ENCODE data around the gene IPP. TPM values are rescaled to one million over a fixed set of nuclear protein-coding genes. Genes with fewer than 3 reads are reported as not detected.

Gene IPP
- polyA plus RNA-seq, 4 donors: 4.2 to 21.1 (median 7.5) TPM

GRCh38 chr1:45775794-45776193 is 25.3 kb upstream of the IPP start:
- Histone ChIP-seq H3K27me3 (ENCODE audit: control insufficient read depth in 3 of 3, insufficient read depth in 3 of 3, low read length in 3 of 3) (no peaks in the 10 kb centered on the region), H3K36me3 (ENCODE audit: control insufficient read depth in 3 of 3, insufficient read depth in 2 of 3, low read depth in 1 of 3, low read length in 3 of 3) (no peaks in the 10 kb centered on the region), H3K4me1 (ENCODE audit: control insufficient read depth in 3 of 3, insufficient read depth in 2 of 3, low read depth in 1 of 3, low read length in 2 of 3) (no peaks in the 10 kb centered on the region), H3K27ac (ENCODE audit: low read depth in 1 of 3, low read length in 2 of 3) (no peak overlapping the region), H3K4me3 (ENCODE audit: low read depth in 1 of 3, low read length in 3 of 3) (no peak overlapping the region), H3K9me3 (ENCODE audit: control insufficient read depth in 2 of 2, insufficient read depth in 1 of 2, low read depth in 1 of 2, low read length in 1 of 2) (no peaks in the 10 kb centered on the region)
- 71 to 79% (median 79%) methylated on average over 3 of the region's 3 CpGs for WGBS, 3 donors
- no peak for DNase-seq
- no peak for FAIRE-seq

- Histone ChIP-seq H3K9me3 (ENCODE audit: control insufficient read depth in 2 of 2, insufficient read depth in 1 of 2, low read depth in 1 of 2, low read length in 1 of 2) (no peaks in the 10 kb centered on the region), H3K27ac (ENCODE audit: low read depth in 1 of 3, low read length in 2 of 3) (no peak overlapping the region), H3K36me3 (ENCODE audit: control insufficient read depth in 3 of 3, insufficient read depth in 2 of 3, low read depth in 1 of 3, low read length in 3 of 3) (no peaks in the 10 kb centered on the region), H3K4me3 (ENCODE audit: low read depth in 1 of 3, low read length in 3 of 3) (no peak overlapping the region), H3K27me3 (ENCODE audit: control insufficient read depth in 3 of 3, insufficient read depth in 3 of 3, low read length in 3 of 3) (no peaks in the 10 kb centered on the region), H3K4me1 (ENCODE audit: control insufficient read depth in 3 of 3, insufficient read depth in 2 of 3, low read depth in 1 of 3, low read length in 2 of 3) (no peaks in the 10 kb centered on the region)
- no peak for FAIRE-seq
- DNase-seq: no peak
- 79 to 87% (median 82%) methylated on average over 3 of the region's 3 CpGs for WGBS, 3 donors
Measured at GRCh38 chr1:45772971-45773370, 22.5 kb upstream of the IPP start.

DNA sequence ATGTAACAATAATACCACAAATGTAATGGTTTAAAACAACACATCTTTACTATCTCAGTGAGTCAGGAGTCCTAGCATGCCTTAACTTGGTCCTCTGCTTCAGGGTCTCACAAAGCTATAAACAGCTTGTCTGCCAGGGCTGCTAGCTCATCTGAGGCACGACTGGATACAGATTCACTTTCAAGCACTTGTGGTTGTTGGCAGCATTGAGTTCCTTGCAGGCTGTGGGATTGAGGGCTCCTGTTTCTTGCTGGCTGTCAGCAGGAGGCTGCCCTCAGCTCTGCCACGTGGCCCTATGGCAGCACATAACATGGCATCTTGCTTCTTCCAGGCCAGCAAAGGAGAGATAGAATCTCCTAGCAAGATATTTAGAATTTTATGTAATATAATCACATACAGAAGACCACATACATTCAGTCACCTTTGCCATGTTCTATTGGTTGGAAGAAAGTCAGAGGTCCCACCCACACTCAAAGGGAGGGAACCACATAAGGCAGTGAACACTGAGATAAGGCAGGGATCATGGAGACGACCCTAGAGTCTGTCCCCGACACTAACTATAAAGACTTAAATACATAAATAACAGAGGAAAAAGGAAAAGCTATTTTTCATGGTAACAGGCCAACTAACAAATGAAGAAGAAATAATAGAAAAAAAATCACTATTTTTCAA is 18.9 kb upstream of the IPP start:
- H3K4me1 ChIP-seq (ENCODE audit: control insufficient read depth in 3 of 3, insufficient read depth in 2 of 3, low read depth in 1 of 3, low read length in 2 of 3): no peaks in the 10 kb centered on the region
- H3K27me3 ChIP-seq (ENCODE audit: control insufficient read depth in 3 of 3, insufficient read depth in 3 of 3, low read length in 3 of 3): no peaks in the 10 kb centered on the region
- 60 to 62% (median 61%) methylated on average over 4 of the region's 4 CpGs for WGBS, 3 donors
- no peak overlapping the region for H3K4me3 ChIP-seq (ENCODE audit: low read depth in 1 of 3, low read length in 3 of 3)
- DNase-seq: no peak
- H3K36me3 ChIP-seq (ENCODE audit: control insufficient read depth in 3 of 3, insufficient read depth in 2 of 3, low read depth in 1 of 3, low read length in 3 of 3): no peaks in the 10 kb centered on the region
- FAIRE-seq: no peak
- H3K27ac ChIP-seq (ENCODE audit: low read depth in 1 of 3, low read length in 2 of 3): no peak overlapping the region
- H3K9me3 ChIP-seq (ENCODE audit: control insufficient read depth in 2 of 2, insufficient read depth in 1 of 2, low read depth in 1 of 2, low read length in 1 of 2): no peaks in the 10 kb centered on the region

DNA sequence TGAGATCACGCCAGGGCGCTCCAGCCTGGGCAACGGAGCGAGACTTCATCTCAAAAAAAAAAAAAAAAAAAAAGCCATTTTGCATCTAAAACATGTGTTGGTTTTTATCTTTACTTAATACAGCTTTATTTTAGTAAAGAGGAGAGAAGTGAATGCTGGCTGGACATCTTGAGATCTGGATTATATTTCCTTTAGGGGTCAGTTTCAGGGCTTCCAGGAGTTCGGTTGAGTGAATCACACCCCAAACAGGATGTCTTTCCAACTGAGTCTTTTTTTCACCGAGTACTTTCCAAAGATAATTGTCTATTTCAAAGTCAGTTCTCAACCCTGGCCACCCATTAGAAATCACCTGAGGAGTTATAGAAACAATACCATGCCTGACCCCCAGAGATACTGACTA is 16.6 kb upstream of the IPP start:
- no peak for DNase-seq
- 75 to 86% (median 81%) methylated on average over 6 of the region's 6 CpGs for WGBS, 3 donors
- Histone ChIP-seq H3K27ac (ENCODE audit: low read depth in 1 of 3, low read length in 2 of 3) (no peak overlapping the region), H3K27me3 (ENCODE audit: control insufficient read depth in 3 of 3, insufficient read depth in 3 of 3, low read length in 3 of 3) (no peaks in the 10 kb centered on the region), H3K36me3 (ENCODE audit: control insufficient read depth in 3 of 3, insufficient read depth in 2 of 3, low read depth in 1 of 3, low read length in 3 of 3) (no peaks in the 10 kb centered on the region), H3K4me3 (ENCODE audit: low read depth in 1 of 3, low read length in 3 of 3) (no peak overlapping the region), H3K9me3 (ENCODE audit: control insufficient read depth in 2 of 2, insufficient read depth in 1 of 2, low read depth in 1 of 2, low read length in 1 of 2) (peaks cover 0 to 5% of the 10 kb centered on the region in 2 donors), H3K4me1 (ENCODE audit: control insufficient read depth in 3 of 3, insufficient read depth in 2 of 3, low read depth in 1 of 3, low read length in 2 of 3) (no peaks in the 10 kb centered on the region)
- no peak for FAIRE-seq

DNA sequence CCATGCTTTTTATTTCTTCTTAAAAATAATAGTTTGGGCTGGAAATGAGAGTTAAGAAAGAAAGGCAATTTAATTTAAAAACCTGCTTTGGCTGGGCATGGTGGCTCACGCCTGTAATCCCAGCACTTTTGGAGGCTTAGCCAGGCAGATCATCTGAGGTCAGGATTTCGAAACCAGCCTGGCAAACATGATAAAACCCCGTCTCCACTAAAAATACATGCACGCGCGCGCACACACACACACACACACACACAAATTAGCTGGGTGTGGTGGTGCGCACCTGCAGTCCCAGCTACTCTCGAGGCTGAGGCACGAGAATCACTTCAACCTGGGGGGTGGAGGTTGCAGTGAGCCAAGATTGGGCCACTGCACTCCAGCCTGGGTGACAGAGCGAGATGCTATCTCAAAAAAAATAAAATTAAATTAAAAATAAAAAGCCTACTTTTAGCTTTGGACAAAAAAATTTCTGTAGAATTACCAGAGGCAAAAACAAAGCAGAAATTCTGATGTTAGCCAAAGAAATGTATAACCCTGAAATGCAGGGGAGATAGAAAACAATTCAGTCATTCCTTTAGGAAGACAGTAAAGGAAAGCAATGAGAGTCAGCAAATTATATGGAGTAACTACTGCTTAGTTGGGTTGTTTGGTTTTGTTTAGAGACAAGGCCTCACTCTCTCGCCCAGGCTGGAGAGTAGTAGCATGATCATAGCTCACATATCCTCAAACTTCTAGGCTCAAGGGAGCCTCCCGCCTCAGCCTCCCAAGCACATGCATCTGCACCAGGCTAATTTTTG is 15.7 kb upstream of the IPP start:
- no peak for DNase-seq
- H3K27me3 ChIP-seq (ENCODE audit: control insufficient read depth in 3 of 3, insufficient read depth in 3 of 3, low read length in 3 of 3): no peaks in the 10 kb centered on the region
- 77 to 85% (median 84%) methylated on average over 13 of the region's 13 CpGs for WGBS, 3 donors
- no peak overlapping the region for H3K4me3 ChIP-seq (ENCODE audit: low read depth in 1 of 3, low read length in 3 of 3)
- H3K27ac ChIP-seq (ENCODE audit: low read depth in 1 of 3, low read length in 2 of 3): no peak overlapping the region
- H3K9me3 ChIP-seq (ENCODE audit: control insufficient read depth in 2 of 2, insufficient read depth in 1 of 2, low read depth in 1 of 2, low read length in 1 of 2): peaks cover 0 to 5% of the 10 kb centered on the region in 2 donors
- no peak for FAIRE-seq
- H3K36me3 ChIP-seq (ENCODE audit: control insufficient read depth in 3 of 3, insufficient read depth in 2 of 3, low read depth in 1 of 3, low read length in 3 of 3): no peaks in the 10 kb centered on the region
- H3K4me1 ChIP-seq (ENCODE audit: control insufficient read depth in 3 of 3, insufficient read depth in 2 of 3, low read depth in 1 of 3, low read length in 2 of 3): no peaks in the 10 kb centered on the region

DNA sequence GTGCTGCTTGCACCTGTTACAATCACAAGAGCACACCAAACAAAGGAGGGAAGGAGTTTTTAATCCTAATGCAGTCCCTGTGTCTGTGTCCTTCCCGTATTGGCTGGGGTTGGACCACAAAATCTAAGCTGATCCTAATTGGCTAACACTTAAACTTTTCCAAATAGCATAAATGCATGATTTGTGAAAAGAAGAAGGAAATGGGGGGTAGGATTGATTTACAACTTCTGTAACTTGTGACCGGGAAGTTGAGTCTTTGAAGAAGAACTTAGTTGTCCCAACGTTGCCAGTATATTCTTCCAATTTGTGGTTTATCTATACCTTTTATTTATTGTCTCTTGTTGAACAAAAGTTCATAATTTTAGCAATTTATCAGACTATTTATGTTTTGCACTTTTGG is 11.8 kb upstream of the IPP start:
- Histone ChIP-seq H3K27me3 (ENCODE audit: control insufficient read depth in 3 of 3, insufficient read depth in 3 of 3, low read length in 3 of 3) (no peaks in the 10 kb centered on the region), H3K36me3 (ENCODE audit: control insufficient read depth in 3 of 3, insufficient read depth in 2 of 3, low read depth in 1 of 3, low read length in 3 of 3) (no peaks in the 10 kb centered on the region), H3K27ac (ENCODE audit: low read depth in 1 of 3, low read length in 2 of 3) (no peak overlapping the region), H3K4me1 (ENCODE audit: control insufficient read depth in 3 of 3, insufficient read depth in 2 of 3, low read depth in 1 of 3, low read length in 2 of 3) (no peaks in the 10 kb centered on the region), H3K9me3 (ENCODE audit: control insufficient read depth in 2 of 2, insufficient read depth in 1 of 2, low read depth in 1 of 2, low read length in 1 of 2) (peaks cover 0 to 5% of the 10 kb centered on the region in 2 donors), H3K4me3 (ENCODE audit: low read depth in 1 of 3, low read length in 3 of 3) (no peak overlapping the region)
- DNase-seq (no peak), FAIRE-seq (no peak)
- 54 to 71% (median 62%) methylated on average over 3 of the region's 3 CpGs for WGBS, 3 donors

- H3K27me3 ChIP-seq (ENCODE audit: control insufficient read depth in 3 of 3, insufficient read depth in 3 of 3, low read length in 3 of 3): no peaks in the 10 kb centered on the region
- DNase-seq (no peak), FAIRE-seq (no peak)
- 78 to 92% (median 84%) methylated on average over 5 of the region's 5 CpGs for WGBS, 3 donors
- H3K4me1 ChIP-seq (ENCODE audit: control insufficient read depth in 3 of 3, insufficient read depth in 2 of 3, low read depth in 1 of 3, low read length in 2 of 3): peaks cover 0 to 4% (median 0%) of the 10 kb centered on the region in 3 donors
- no peaks in the 10 kb centered on the region for H3K36me3 ChIP-seq (ENCODE audit: control insufficient read depth in 3 of 3, insufficient read depth in 2 of 3, low read depth in 1 of 3, low read length in 3 of 3)
- peaks cover 0 to 25% of the 10 kb centered on the region in 2 donors for H3K9me3 ChIP-seq (ENCODE audit: control insufficient read depth in 2 of 2, insufficient read depth in 1 of 2, low read depth in 1 of 2, low read length in 1 of 2)
- H3K27ac ChIP-seq (ENCODE audit: low read depth in 1 of 3, low read length in 2 of 3): no peak overlapping the region
- no peak overlapping the region for H3K4me3 ChIP-seq (ENCODE audit: low read depth in 1 of 3, low read length in 3 of 3)
Measured at GRCh38 chr1:45755697-45756096, 5.2 kb upstream of the IPP start.

DNA sequence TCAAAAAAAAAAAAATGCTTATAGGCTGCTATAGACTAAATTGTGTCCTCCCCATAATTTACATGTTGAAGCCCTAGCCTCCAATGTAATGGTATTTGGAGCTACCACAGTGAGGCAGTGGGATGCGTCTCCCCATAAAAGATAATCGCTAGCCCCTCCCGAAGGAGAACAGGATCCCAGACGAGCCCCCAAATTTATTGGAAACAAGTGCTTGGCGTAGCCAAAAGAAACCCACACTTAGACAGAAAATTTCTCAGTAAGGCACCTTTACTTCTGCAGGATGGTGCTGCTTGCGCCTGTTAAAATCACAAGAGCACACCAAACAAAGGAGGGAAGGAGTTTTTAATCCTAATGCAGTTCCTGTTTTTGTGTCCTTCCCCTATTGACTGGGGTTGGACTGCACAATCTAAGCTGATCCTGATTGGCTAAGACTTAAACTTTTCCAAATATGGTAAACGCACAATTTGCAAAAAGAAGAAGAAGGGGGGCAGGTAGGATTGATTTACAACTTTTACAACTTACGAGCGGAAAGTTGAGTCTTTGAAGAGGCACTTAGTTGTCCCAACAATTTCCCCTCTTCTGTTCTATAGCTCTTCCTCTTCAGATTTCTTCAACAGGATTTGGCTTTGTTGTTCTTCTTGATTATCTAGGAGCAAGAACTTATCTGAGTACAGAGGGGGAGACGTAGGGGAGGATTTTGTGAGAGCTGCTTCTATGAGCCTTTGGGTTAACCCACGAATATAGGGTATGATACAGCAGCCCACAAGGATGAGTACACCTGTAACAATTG is 3.0 kb upstream of the IPP start:
- WGBS, 3 donors: 90 to 96% (median 94%) methylated on average over 11 of the region's 11 CpGs

More for the DNA sequence above, 3.0 kb upstream of the IPP start:
- no peak overlapping the region for H3K27ac ChIP-seq (ENCODE audit: low read depth in 1 of 3, low read length in 2 of 3)
- DNase-seq: no peak
- no peak for FAIRE-seq
- no peak overlapping the region for H3K4me3 ChIP-seq (ENCODE audit: low read depth in 1 of 3, low read length in 3 of 3)
- H3K9me3 ChIP-seq (ENCODE audit: control insufficient read depth in 2 of 2, insufficient read depth in 1 of 2, low read depth in 1 of 2, low read length in 1 of 2): peaks cover 0 to 25% of the 10 kb centered on the region in 2 donors
- H3K27me3 ChIP-seq (ENCODE audit: control insufficient read depth in 3 of 3, insufficient read depth in 3 of 3, low read length in 3 of 3): no peaks in the 10 kb centered on the region
- peaks cover 0 to 3% (median 0%) of the 10 kb centered on the region in 3 donors for H3K36me3 ChIP-seq (ENCODE audit: control insufficient read depth in 3 of 3, insufficient read depth in 2 of 3, low read depth in 1 of 3, low read length in 3 of 3)
- H3K4me1 ChIP-seq (ENCODE audit: control insufficient read depth in 3 of 3, insufficient read depth in 2 of 3, low read depth in 1 of 3, low read length in 2 of 3): peaks cover 0 to 4% (median 0%) of the 10 kb centered on the region in 3 donors

Data from small intestine (tissue), 7 donors.